GM18861 (cell line): ENCODE results near the gene DPM1.

Experiments used
- ATAC-seq: cut with Tn5 transposase; IDR thresholded peaks from one replicate; pipeline ENCODE4 v1.9.1; 2021; ENCODE audit not compliant: unreplicated experiment

Gene DPM1

DNA sequence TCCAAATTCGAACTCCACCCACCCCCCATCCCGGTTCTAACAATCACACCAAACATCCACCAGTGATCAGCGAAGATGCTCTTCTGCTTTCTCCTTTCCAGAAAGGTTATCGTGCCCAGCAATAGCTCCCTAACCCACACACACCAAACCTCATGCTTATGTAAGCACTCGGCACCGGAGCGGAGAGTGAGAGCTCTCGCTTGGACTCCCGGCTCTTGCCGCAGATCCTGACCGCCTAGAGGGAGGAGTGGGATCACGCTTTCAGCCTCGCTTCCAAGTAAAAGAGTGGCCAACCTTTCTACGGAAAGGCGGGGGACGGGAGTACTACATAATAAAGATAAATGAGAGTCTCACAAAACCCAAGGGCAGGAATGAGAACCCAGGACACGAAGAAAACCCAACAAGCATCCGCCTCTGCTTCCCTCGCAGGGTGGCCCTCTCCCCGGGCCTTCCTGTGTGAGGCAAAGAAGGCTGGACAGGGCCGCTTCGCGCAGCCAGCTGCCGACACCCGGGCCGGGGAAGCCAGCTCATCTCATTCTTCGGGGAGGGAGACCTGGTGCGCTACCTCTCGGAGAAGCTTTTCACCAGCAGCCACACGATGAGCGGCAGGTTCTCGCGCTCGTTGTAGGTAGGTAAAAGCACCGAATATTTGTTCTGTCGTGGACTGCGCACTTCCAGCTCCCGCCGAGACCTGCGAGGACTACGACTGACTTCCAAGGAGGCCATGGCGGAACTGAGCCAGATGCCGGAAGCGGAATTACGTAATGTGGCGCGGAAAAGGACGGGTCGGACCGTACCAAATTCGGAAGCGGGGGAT, at the start of gene DPM1:
TSS of gene DPM1 (minus strand) at position 735 of the 817 bp plus-strand sequence. CDS start at position 726, 9 bp downstream.
- peak; percentile 70 for ATAC-seq

DNA sequence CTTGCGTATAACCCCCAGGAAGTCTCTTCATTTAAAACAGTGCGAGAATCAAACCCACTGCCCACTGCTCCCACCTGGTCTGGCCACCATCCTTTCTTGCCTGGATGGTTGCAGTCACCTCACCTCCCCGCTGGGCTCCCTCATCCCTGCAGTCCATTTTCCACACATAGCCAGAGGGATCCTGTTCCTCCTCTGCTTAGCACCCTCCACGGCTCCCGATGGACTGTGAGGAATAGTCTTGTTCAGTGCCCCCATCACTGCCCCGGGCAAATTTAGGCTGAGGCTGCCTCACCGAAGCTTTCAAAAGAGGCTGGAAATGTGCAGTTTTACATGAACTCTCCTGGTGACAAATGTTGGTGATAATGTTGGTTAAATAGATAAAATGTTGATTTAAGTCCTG, 46.9 kb upstream of the DPM1 start:
- no peak for ATAC-seq

DNA sequence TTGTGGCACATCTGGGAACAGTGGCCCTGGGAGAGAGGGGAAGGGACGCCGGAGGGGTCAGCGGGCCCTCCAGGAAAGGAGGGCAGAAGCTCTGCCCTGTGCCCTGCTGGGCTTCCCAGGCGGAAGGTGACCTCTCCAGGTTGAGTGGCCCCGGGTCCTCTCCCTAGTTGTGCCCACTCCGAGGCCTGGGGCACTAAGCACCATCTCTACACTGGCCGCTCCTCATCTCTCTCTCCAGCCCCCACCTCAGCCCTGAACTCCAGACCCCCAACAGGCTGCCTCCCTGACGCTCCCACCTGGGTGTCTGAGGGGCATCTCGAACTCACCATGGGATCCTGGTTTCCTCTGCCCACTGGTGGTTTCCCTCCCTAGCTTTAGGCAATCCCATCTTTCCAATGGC, 46.4 kb upstream of the DPM1 start:
- no peak for ATAC-seq

DNA sequence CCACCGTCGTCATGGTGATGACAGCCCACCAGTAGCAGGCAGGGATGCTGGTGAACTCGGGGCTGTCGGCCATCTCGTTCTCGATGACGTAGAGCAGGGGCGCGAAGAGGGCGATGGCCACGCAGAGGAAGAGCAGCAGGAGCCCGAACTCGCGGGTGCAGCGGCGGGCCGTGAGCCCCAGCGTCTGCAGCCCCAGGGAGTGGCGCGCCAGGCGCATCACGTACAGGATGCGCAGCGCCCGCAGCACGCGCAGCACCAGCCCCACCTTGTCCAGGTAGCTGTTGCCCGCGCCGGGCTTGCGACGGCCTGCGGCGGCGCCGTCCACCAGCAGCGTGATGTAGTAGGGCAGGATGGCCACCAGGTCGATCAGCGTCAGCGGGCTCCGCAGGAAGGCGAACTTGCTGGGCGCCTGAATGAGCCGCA, 46.0 kb upstream of the DPM1 start:
- ATAC-seq, result no peak

DNA sequence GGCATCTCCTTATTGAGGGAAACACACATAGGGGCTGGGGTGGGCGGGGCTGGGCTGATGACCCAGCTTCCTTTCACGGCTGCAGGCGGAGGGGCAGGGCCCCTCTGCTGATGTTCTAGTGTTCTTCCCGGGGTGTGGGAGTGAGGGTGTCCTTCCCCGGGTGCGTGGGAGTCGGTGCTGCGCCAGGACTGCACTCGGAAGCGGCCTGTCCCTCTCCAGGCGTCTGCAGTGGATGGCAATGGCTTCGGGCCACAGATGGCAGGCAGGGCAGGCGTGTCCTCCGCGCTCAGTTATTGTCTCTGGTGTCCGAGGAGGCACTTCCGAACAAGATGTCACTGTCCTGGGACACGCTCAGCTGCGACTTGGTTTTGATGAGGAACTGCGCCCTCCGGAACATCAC, 45.4 kb upstream of the DPM1 start:
- ATAC-seq, result no peak

DNA sequence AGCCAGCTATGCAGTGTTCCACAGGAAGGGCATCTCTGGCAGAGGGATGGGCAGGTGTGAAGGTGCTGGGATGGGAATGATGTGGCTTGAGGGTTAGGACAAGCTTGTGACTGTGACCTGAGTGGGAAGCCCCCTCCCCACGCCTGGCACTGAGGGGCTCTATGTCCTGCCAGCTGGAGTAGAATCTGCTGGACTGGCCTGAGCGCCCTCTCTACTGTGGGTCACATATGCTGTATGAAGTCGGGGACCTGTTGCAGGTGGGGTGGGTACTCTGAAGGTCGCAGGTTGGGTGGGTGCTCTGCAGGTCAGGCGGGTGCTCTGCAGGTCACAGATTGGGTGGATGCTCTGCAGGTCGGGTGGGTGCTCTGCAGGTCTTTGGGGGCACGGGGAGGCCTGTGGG, 44.3 kb upstream of the DPM1 start:
- no peak for ATAC-seq

DNA sequence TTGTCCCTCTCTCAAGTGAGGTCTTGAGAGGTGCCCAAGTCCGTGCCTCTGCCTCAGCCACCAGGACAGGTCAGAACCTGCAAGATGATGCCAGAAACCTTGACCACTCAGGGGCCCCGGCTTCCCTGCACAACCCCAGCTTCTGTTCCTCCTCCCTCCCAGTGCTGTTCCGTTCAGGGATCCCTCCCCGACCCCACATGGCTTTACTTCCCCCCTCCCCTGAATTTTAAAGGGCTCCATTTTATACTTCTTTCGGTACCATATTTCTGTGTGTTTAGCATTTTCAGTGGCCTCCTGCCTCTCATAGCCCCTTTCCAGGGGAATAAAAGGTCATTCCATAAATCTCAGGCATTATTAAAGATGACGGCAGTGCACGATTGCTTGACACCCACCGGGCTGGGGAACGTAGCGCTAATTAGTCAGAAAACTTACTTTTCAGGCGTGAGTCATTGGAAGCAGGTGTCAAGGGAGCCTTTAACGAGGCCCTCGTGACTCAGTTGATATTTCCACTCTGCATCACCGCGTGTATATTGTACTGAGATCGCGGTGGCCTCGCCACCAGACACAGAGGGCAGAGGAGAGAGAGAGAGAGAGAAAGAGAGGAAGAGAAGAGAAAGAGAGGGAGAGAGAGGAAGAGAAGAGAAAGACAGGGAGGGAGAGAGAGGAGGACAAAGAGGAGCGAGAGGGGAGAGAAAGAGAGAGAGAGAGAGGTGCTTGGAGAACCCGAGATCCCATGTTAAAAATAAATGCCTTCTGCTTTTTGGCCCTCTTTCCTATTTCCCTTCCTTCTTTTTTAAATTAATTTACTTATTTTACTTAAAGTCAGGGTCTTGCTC, 43.3 kb upstream of the DPM1 start:
- ATAC-seq, result no peak

DNA sequence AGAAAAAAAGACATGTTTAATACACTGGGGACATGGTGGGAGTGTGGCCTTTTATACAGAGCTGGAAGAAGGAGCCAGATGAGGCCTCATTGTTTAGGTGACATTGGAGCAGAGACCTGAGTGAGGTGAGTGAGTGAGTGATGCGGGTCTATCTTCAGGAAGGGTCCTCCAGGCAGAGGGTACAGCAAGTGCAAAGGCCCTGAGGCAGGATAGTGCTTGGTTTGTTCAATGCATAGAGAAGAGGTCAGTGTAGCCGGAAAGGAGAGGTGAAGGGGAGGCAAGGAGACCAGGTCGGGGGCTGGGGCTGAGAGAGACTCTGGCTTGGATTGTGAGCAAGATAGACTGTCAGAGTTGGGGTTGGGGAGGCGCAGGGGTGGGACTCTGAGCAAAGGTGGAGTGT, 41.0 kb upstream of the DPM1 start:
- ATAC-seq, result no peak

DNA sequence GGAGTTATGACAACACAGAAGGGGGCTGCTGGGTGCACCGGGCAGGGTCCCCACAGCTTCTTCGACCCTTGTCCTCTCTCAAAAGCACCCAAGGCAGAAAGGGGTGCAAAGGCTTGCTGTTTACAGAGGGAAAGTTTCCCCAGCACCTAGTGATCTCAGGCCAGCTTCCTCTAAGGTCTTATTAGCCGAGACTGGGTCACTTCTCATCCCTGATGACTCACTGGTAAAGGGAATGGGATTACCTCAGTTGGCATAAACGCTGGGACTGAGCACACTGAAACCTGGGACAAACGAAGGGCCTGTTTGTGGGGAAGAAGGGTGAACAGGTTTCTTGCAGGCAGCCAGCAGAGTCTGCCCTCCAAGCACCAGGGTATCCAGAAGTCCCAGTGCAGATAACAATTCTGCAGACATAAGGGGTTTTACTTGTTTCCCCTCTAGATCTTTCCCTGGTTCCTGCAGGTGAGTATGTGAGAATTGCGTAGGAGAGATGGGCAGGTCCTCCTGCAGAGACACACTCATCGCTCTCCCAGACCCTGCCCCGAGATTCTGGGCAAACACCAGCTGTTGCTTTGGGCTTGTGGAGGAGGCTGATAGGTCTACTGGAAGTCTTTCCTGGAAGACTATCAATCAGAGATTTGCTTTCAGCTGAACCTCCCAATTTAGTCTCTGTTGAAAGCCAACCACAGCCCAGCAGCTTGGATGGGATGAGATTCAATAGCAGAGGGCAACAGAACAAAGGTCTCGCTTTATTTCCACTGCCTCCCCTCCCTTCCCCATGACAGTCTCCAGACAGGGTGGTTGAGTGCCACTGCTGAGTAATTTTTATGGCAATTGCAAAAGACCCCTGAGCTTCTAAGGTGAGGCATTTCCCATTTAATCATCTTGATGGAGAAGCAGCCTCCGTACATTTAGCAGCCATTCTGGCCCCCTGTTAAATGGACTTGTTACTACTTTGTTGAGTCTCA, 38.9 kb upstream of the DPM1 start:
- no peak for ATAC-seq

DNA sequence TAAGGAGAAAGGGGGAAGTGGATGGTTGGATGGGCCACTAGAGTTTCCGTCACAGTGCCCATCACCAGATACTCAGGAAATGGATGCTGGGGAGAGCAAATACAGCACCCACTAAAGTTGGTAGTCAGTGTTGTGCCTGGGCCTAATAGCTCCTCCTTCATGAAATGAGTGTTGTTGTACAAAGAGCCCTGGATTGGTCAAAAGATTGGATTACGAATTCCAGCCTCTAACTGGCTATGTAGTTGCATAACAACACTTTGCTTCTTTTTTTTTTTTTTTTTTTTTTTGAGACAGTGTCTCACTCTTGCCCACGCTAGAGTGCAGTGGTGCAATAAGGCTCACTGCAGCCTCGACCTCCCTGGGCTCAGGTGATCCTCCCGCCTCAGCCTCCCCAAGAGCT, 37.2 kb upstream of the DPM1 start:
- no peak for ATAC-seq

DNA sequence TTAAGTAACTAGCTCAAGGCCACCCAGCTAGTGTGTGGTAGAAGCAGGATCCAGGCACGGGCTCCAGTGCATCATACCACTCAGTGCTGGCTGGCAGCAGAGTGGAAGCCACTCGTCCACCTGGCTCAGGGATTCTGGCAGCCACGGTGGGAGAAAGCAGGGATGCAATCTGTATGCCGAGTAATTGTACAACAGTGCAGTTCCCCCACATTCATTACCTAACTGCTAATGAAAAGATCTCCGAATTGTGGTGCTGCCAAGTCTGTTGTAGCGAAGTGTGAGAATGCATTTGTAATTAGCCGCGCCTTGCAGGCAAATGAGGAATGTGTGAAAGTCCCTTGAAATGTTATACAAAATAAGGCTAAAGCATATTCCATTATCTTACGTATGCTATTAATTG, 35.5 kb upstream of the DPM1 start:
- no peak for ATAC-seq

DNA sequence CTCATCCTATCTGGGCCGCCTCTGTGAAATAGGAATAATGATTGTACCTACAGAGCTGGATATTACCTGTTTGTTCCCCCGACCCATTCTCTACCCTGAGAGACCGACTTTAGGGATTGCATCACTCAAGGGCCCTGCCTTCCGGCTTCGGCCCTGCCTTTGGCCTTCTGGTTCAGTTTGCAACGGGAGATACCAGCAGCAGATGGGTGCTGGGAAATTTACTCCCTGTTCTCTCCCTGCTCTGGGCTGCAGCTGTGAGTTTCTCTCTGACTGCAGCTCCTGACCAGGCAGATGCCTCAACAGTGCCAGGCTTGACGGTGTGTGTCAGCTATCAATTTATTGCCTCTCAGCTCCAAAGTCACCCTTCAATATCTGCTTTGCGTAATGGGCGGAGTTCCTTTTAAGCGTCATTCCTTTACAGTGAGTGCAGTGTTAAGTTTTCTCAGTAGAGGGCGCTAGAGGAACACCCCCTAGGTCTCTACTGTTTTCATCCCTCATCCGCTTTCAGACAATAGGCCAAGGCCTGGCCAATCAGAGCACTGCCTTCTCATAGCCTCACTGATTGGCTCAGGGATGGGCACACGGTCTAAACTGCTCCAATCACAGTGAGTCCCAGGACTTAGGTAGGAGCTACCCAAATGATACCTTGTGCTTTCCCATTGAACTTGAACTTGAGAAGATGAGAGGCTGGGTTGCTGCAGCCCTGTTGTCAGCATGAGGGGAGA, 34.6 kb upstream of the DPM1 start:
- no peak for ATAC-seq

DNA sequence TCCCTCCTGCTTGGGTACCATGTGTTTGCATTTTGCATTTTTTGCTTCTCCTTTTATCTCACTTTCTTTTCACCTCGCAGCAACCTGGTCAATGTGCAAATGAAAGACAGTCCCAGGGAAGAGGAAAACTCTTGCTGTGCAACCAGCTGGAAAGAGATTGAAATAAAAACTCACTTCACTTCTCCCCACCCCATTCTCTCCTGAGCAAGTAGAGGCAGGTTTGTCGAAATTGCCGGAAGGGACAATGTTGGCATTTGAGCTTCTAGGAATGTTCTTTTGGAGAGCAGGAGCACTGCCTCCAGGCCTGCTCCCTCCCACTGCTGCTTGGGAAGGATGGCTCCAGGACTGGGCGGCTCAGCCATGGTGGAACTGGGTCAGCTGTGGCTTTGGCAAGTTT, 34.0 kb upstream of the DPM1 start:
- ATAC-seq, result no peak

DNA sequence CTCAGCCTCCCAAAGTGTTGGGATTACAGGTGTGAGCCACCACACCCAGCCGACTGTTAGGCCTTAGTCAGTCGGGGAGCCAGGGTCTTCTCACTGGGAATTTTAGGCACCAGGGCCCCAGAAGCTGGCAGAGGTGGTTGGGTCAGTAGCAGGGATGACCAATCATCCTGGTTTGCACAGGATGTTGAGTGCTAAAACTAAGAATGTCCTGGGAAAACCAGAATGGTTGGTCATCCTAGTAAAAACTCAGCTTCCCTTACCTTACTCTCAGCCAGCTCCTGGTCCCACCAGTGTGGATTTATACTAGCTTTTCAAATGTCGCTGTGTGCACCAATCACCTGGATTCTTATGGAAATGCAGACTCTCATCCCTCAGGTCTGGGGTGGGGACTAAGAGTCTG, 32.7 kb upstream of the DPM1 start:
- ATAC-seq, result no peak

DNA sequence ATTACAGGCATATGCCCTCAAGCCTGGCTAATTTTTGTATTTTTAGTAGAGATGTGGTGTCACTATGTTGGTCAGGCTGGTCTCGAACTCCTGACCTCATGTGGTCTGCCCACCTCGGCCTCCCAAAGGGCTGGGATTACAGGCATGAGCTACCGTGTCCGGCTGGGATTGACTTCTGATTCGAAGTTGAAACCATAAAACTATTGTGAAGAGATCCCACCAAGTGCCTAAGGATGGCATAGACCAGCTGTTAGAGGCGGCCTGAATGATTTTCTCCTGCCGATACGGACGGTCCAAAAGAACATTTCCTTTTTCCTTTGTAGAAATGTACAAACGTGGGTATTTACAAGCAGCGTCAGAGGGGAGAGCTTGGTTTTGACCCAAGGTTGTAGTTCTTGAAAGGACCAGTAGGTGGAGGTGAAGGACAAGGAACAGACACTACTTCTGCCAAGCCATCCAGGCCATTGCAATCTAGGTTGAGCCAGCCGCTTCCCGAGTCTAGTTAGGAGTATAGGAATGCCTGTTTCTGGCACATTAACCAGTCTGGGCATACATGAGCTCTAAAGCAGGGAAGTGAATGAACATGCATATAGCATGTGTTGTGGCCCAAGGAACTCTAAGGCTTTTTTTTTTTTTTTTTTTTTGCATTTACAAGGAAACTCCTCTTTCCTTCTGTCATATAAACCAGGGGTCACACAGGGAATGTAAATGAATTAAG, 29.3 kb upstream of the DPM1 start:
- no peak for ATAC-seq

DNA sequence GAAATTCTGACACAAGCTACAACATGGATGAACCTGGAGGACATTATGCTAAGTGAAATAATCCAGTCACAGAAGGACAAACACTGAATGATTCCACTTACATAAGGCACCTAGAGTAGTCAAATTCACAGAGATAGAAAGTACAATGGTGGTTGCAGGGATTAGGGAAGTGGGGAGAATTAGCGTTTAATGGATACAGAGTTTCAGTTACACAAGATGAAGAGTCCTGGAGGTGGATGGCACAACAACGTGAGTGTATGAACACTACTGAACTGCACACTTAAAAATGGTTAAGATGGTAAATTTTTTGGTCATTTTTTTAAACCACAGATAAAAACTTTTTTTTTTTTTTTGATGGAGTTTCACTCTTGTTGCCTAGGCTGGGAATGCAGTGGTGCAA, 25.0 kb upstream of the DPM1 start:
- ATAC-seq, result no peak

DNA sequence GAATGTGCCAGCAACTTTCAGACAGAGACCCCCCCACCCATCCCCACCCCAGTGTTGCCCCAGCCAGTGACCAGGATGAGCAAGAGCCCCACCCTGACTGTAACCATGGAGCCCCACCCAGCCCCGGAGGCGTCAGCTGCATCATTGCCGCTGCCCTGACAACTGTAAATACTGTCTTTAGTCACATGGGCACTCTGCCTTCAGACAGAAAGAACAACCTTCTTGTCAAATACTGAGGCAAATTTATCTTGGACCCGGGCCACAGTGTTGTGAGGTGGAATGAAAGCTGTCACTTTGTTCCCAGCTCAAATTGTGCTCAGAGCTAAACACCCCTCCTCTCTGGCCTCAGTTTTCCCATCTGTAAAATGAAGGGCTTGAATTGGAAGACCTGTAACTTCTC, 24.0 kb upstream of the DPM1 start:
- ATAC-seq, result no peak

DNA sequence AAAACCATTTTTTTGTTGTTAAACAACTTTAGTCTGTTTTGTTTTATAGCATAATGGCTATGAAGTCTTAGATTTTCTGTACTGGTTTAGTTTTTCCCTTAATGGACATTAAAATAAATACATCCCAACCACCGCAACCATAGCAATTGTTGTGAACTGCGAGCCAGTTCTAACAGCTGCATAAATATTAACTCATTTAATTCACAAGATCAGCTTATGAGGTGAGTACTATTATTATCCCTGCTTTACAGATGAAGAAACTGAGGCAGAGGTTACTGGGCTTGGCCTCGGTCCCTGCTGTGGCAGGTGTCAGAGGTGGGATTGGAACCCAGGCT, 23.3 kb upstream of the DPM1 start:
- ATAC-seq, result no peak

DNA sequence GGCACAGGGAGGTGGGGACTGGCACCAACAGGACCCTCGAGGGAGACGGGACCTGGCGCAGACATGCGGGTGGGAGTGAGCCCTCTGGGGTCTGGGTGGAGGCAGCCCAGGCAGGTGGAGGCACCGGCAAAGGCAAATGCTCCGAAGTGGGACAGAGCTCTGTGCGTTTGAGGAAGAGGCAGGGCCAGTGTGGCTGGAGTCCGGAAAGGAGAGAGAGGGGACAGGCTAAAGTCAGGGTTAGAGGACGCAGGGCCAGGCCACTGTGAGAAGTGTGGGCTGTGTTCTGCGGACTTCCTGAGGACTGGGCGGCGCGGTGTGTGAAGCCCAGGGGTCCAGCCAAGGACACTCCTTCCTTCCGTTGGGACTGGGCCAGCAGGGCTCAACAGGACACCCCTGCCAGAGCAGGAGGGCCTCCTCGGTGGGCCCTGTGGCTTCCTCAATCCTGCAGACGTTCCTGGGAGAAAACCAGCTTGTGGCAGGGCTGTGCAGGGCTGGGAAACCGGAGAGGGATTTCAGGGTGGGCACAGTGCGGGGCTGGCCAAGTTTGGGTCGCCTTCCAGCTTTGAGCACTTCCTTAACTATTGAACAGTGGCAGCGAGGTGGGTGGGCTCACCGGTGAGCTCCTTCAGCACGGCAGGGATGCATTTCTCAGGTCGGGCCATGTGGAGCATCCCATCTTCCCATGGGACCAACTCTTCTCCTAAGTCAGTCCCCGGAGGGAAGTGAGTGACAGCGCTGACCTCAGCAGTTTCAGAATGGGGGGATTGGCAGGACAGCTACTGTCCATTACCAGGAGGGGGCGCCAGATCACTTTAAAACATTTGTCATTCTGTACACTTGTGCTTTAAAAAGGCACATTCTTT, 22.8 kb upstream of the DPM1 start:
- ATAC-seq, result no peak
